ENCODE measurements around the gene XAF1.

Gene XAF1

GRCh38 chr17:6775871-6776405 is 20.1 kb downstream of the XAF1 start, which contains the start of gene FBXO39:
Gene FBXO39, plus strand, starts transcription at chr17:6776215. Its CDS starts 3,654 bp downstream, at chr17:6779869.
- Histone ChIP-seq H3K4me2 (ENCODE audit: low read depth, low read length, poor library complexity, severe bottlenecking) (no peak within 1 kb of the TSS), H3F3A (ENCODE audit: low read depth) (no peaks in the 10 kb centered on the region), H3K36me3 (ENCODE audit: insufficient read depth, low read length) (no peaks in the 10 kb centered on the region), H3K9me2 (replicated peaks; ENCODE audit: low read depth, low read length) (no peaks in the 10 kb centered on the region), H3K27me3 (ENCODE audit: insufficient read depth, low read length, poor library complexity, severe bottlenecking) (no peaks in the 10 kb centered on the region), H3K79me2 (ENCODE audit: insufficient read depth, low read length) (no peaks in the 10 kb centered on the region), H2AFZ (ENCODE audit: low read length) (no peak within 1 kb of the TSS), H4K20me1 (ENCODE audit: insufficient read depth, low read length, poor library complexity, severe bottlenecking) (no peaks in the 10 kb centered on the region), H3K4me1 (ENCODE audit: insufficient read depth, low read length, poor library complexity, severe bottlenecking) (no peaks in the 10 kb centered on the region), H3K9me3 (ENCODE audit: insufficient read depth, low read depth, low read length) (no peaks in the 10 kb centered on the region), H3K4me3 (ENCODE audit: low read length, poor library complexity, severe bottlenecking) (no peak within 1 kb of the TSS), H3K9ac (ENCODE audit: low read depth, low read length, poor library complexity, severe bottlenecking) (no peak within 1 kb of the TSS)
- TF ChIP-seq EZH2phosphoT487 (IDR thresholded peaks at IDR 0.05; ENCODE audit: borderline replicate concordance): no peak
- TF ChIP-seq CTCF (conservative IDR thresholded peaks at IDR 0.05; ENCODE audit: low read length): no peak

- no peak for TF ChIP-seq CTCF (conservative IDR thresholded peaks at IDR 0.05; ENCODE audit: low read length)
- TF ChIP-seq EZH2phosphoT487 (IDR thresholded peaks at IDR 0.05; ENCODE audit: borderline replicate concordance): no peak
- Histone ChIP-seq H3K36me3 (ENCODE audit: insufficient read depth, low read length) (no peaks in the 10 kb centered on the region), H3K9ac (ENCODE audit: low read depth, low read length, poor library complexity, severe bottlenecking) (no peak overlapping the region), H3K4me3 (ENCODE audit: low read length, poor library complexity, severe bottlenecking) (no peak overlapping the region), H3K4me2 (ENCODE audit: low read depth, low read length, poor library complexity, severe bottlenecking) (no peak overlapping the region), H3K79me2 (ENCODE audit: insufficient read depth, low read length) (no peaks in the 10 kb centered on the region), H3K4me1 (ENCODE audit: insufficient read depth, low read length, poor library complexity, severe bottlenecking) (no peaks in the 10 kb centered on the region), H3K9me3 (ENCODE audit: insufficient read depth, low read depth, low read length) (no peaks in the 10 kb centered on the region), H3K9me2 (replicated peaks; ENCODE audit: low read depth, low read length) (no peaks in the 10 kb centered on the region), H4K20me1 (ENCODE audit: insufficient read depth, low read length, poor library complexity, severe bottlenecking) (no peaks in the 10 kb centered on the region), H3K27me3 (ENCODE audit: insufficient read depth, low read length, poor library complexity, severe bottlenecking) (no peaks in the 10 kb centered on the region), H3F3A (ENCODE audit: low read depth) (no peaks in the 10 kb centered on the region), H2AFZ (ENCODE audit: low read length) (no peak overlapping the region)
Observed at GRCh38 chr17:6779411-6779810, 23.6 kb downstream of the XAF1 start.

GRCh38 chr17:6780001-6780400 is 24.2 kb downstream of the XAF1 start:
- H3F3A ChIP-seq (ENCODE audit: low read depth): no peaks in the 10 kb centered on the region
- no peaks in the 10 kb centered on the region for H3K9me2 ChIP-seq (replicated peaks; ENCODE audit: low read depth, low read length)
- TF ChIP-seq EZH2phosphoT487 (IDR thresholded peaks at IDR 0.05; ENCODE audit: borderline replicate concordance) (no peak), CTCF (conservative IDR thresholded peaks at IDR 0.05; ENCODE audit: low read length) (no peak)
- no peaks in the 10 kb centered on the region for H3K27me3 ChIP-seq (ENCODE audit: insufficient read depth, low read length, poor library complexity, severe bottlenecking)
- no peak overlapping the region for H2AFZ ChIP-seq (ENCODE audit: low read length)
- no peaks in the 10 kb centered on the region for H3K9me3 ChIP-seq (ENCODE audit: insufficient read depth, low read depth, low read length)
- no peak overlapping the region for H3K4me2 ChIP-seq (ENCODE audit: low read depth, low read length, poor library complexity, severe bottlenecking)
- no peak overlapping the region for H3K9ac ChIP-seq (ENCODE audit: low read depth, low read length, poor library complexity, severe bottlenecking)
- H3K4me1 ChIP-seq (ENCODE audit: insufficient read depth, low read length, poor library complexity, severe bottlenecking): no peaks in the 10 kb centered on the region
- H3K36me3 ChIP-seq (ENCODE audit: insufficient read depth, low read length): no peaks in the 10 kb centered on the region
- H4K20me1 ChIP-seq (ENCODE audit: insufficient read depth, low read length, poor library complexity, severe bottlenecking): no peaks in the 10 kb centered on the region
- no peaks in the 10 kb centered on the region for H3K79me2 ChIP-seq (ENCODE audit: insufficient read depth, low read length)
- no peak overlapping the region for H3K4me3 ChIP-seq (ENCODE audit: low read length, poor library complexity, severe bottlenecking)

Data from Loucy (cell line).